GM18499 (cell line): ENCODE data around the gene PRKCSH.
"Not testable (repeated sequence)": the region's sequence is repeated elsewhere in the genome, so short reads cannot be mapped to it uniquely, and the experiment has no call there.

Experiments
- ATAC-seq: cut with Tn5 transposase; IDR thresholded peaks from one replicate; pipeline ENCODE4 v1.9.1; 2021; ENCODE audit warnings: moderate number of reproducible peaks; ENCODE audit not compliant: insufficient read depth, unreplicated experiment

The PRKCSH gene

DNA sequence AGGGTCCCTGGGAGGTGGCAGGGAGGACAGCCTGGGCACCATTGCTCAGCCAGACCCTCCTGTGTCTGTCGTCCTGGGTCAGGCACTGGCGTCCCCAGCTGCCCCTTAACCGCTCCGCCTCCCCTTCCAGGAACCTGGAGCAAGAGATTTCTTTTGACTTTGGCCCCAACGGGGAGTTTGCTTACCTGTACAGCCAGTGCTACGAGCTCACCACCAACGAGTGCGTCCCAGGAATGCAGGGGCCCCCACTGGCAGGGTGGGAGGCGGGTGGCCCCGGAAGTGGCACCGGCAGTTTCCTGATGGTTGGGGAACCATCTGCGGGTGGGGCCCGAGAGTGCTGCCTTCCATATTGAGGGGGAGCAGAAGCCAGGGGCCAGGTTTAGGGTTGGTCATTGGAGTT lies 13.0 kb downstream of the PRKCSH start:
- ATAC-seq = no peak

DNA sequence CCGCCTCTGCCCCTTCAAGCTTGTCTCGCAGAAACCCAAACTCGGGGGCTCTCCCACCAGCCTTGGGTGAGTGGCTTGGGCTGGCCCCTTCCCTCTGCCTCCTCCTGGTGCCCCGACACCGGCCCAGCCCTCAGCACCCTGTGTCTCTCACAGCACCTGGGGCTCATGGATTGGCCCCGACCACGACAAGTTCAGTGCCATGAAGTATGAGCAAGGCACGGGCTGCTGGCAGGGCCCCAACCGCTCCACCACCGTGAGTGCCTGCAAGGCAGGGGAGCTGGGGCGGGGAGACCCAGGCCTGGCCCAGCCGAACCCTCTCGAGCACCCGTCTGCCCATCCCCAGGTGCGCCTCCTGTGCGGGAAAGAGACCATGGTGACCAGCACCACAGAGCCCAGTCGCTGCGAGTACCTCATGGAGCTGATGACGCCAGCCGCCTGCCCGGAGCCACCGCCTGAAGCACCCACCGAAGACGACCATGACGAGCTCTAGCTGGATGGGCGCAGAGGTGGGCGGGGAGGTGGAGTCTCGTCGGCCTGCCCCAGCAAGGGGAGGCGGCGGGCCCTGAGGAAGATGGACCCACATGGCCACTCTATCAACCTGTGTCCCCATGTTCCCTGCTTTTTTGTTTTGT lies 13.6 kb downstream of the PRKCSH start:
- ATAC-seq = no peak

DNA sequence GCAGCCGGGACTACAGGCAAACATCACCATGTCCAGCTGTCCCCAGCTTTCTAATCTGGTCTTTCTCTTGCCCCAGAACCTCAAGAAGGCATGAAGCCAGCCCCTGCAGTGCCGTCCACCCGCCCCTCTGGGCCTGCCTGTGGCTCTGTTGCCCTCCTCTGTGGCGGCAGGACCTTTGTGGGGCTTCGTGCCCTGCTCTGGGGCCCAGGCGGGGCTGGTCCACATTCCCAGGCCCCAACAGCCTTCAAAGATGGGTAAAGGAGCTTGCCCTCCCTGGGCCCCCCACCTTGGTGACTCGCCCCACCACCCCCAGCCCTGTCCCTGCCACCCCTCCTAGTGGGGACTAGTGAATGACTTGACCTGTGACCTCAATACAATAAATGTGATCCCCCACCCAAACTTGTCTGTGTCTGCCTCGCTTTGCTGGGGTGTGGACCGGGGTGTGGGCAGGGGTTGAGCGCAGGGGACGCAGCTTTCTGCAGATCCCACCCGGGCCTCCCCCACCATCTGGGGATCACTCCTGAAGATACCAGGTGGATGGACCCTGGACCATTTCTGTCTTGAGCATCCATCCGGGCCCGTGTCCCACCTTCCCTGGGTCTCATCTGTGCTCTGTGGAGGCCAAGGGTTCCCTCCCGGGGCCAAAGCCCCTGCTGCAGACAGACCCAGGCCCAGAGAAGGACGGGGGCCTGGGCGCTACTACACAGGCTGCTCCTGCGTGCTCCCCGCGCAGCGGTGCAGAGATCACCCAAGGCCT lies 15.3 kb downstream of the PRKCSH start:
- ATAC-seq = no peak

DNA sequence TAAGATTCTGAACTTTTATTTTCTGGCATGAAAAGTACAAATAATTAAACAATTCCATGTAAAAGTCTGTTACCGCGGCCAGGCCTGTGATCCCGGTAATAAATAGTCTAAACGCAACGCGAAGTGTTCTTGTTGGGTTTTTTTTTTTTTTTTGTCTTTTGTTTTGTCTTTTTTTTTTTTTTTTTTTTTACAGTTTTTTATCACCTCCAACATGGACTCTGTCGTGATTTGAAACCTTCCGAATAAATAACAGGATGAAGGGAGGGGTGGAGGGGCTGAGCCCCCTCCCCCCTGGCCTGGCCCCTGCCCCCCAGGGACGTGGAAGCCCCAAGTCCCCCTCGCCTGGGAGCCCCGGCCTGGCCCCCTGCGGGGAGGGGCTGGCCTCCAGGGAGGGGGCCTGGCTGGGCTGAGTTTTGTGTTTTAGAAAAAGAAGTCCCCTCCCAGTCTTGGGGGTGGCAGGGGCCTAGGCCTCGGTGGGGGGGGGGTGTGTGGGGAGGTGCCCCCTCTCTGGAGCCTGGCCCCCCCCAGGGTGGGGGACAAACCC lies 16.0 kb downstream of the PRKCSH start:
- ATAC-seq = no peak

DNA sequence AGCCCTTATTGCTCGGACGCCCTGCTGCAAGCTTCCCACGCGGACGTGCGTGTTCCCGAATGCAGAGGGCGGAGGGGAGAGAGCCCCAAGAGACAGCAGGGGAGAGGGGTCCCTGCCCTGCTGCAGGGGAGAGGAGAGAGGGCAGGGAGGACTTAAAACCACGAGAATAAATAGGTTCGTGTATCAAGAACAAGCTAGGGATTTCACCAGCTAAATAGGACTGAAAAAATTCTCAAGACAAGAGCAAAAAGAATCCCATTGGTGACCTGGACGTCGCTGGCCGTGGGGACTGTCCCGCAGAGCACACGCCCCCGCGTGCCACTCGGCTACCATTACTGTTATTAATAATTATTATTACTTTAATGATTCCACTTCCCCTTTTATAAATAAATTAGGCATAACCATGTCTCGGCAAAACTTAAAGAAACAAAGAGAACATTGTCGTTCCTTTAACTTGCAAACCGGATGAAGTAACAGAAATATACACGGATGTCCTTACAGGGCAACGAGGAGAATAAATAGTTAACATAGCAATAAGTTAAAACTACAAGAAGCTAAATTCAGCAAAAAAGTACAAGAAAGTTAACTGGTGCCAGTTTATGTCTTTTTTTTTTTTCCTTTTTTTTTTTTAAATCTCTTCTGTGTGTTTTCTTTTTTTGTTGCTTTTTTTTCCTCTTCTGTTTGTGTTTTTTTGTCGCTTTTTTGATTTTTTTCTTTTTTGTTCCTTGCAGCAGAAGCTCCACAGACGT lies 16.6 kb downstream of the PRKCSH start:
- no peak for ATAC-seq

DNA sequence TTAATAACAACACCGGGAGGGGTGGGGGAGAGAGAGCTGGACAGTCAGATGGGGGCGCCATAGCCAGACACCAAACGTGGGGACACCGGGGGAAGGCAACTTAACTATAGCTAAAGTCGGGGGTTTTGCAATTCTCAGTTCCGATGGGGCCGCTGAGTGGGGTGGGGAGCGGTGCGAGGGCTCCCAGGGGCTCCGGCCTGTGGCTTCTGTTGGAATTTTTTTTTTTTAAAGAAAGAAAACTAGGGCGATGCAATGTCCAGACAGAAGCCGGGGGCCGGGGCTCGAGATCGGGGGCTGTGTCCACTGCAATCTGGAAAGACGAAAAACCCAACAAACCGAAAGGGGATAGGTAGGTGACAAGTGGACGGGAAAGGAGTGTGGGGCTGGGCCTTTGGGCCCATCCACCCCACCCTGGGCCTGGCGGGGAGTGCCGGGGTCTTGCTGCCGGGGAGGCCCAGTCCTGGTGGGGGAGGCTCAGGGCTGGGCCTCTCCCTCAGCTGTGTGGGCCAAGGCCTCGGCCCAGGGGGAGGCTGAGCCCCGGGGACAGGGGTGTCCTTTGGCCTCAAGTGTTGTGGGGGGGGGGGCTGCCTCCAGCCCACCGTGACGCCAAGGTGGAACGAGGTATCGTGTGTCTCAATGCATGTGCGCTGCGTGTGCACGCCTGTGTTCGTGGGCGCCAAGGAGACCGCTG lies 17.3 kb downstream of the PRKCSH start:
- ATAC-seq = no peak

DNA sequence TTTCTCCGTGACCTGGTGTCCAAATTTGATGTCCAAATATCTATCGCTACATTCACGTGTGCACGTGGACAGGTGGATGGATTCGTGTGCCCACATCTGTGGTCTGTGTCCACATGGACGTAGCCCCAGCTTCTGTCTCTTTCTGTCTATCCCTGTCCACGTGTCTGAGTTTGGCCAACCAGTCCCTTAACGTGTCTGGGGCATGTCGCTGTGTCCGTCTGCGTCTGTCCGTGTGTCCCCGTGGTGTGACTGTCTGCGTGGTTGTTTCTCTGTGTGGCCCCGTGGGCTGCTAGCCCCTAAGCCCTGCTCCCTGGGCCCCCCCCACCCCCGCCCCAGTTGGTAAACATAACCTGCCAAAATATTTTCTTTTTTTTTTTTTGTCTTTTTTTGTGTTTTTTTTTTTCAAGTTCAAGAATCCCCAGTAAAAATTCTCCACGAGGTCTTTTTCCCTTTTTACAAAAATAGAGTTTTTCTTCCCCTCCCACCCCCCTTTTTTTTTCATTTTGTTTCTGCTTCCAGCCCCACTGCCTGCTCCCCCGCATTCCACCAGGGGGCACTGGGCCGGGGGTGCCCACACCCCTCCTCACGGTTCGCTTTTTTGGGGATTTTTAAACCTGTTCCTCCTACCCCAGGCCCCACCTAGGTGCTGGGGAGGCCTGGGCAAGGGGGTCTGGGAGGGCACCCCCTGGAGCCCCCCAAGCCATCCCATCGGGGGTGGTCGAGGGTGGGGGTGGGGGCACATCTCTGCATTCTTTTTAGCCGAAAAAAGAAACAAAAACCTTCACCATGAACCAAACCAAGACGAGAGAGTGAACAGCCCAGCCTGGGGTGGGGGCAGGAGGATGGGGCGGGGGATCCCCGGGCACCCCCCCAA lies 18.3 kb downstream of the PRKCSH start:
- no peak for ATAC-seq

DNA sequence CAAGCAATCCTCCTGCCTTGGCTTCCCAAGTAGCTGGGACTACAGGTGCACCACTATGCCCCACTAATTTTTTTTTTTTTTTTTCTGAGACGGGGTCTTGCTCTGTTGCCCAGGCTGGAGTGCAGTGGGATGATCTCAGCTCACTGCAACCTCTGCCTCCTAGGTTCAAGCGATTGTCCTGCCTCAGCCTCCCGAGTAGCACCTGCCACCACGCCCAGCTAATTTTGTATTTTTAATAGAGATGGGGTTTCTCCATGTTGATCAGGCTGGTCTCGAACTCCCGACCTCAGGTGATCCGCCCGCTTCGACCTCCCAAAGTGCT lies 19.8 kb downstream of the PRKCSH start:
- ATAC-seq = not testable (repeated sequence)

DNA sequence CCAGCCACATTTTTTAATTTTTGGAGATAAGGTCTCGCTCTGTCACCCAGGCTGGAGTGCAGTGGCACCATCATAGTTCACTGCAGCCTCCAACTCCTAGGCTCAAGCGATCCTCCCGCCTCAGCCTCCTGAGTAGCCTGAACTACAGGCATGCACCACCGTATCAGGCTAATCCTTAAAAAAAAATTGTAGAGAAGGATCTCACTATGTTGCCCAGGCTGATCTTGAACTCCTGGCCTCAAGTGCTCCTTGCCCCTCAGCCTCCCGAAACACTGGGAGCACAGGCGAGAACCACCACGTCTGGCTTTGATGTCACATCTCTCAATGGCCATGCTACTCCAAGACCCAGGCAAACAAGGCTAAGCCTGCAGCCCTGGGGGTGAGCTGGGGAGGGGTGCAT lies 21.2 kb downstream of the PRKCSH start:
- ATAC-seq = no peak

DNA sequence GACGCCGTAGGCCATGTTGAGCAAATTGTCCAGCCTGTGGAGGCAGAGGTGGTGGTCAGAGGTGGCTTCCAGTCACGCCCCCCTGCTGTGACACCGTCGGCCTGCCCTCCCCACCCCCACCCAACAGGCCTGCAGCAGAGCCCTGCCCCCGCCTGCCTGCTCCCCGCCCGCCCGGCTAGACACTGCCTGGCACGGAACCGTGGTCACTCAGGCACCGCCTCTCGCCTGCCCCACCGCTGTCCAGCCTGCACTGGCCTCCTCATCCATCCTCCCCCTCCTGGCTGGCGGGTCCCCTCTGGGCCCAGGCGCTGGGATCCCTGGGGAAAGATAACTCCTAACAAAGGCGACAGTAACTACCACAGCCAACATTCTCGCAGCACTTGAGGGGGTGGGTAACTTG lies 21.7 kb downstream of the PRKCSH start:
- ATAC-seq = no peak

DNA sequence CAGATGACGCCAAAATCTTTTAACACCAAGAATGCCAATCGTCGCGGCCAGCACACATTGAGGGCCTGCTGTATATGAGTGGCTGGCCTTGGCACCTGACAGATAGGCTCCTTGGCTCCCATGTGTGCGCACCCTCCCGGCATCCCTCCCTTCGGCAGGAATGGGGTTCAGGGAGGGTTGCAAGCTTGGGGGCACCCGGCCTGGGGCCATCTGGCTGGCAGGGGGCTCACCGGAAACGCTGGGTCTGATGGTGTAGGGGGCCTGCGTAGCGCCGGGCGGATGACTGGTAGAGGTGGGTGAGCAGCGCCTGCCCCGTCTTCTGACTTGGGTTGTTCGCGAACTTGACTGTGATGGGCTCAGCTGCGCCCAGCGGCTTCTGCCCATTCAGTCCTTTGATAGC lies 22.4 kb downstream of the PRKCSH start:
- ATAC-seq = no peak

DNA sequence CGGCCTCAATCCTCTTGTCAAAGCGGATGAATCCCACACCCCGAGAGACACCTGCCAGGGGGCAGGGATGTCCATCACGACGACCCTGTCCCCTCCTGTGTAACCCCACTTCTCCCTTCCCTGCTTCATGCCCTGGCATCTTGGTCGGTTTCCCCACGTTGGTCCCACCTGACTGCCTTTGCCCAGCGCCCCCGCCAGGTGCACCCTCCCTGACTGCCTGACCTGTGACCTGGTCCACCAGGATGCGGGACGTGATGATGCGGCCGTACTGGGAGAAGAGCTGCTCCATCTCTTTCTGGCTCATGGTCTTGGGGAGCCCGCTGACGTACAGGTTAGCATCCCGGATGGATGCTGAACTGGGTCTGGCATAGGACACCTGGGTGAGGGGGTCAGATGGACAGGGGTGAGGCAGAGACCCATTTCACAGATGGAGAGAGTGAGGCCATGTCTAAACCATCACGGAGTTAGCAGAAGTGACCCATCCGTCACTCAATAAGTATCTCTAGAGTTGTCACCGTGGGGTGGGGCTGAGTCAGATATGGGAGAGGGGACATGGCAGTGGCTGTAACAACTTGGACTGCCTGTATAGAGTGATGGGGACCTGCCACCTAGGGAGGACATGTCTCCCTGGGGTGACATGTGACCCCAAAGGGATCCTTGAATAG lies 22.9 kb downstream of the PRKCSH start:
- ATAC-seq = no peak

DNA sequence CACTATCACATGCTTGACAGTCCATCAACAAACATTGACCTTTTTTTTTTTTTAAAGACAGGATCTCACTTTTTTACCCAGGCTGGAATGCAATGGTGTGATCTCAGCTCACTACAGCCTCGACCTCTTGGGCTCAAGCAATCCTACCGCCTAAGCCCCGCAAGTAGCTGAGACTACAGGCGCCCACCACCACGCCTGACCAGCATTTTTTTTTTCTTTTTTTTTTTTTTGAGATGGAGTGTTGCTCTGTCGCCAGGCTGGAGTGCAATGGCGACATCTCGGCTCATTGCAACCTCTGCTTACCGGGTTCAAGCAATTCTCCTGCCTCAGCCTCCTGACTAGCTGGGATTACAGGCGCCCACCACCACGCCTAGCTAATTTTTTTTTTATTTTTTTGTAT lies 23.5 kb downstream of the PRKCSH start:
- ATAC-seq = not testable (repeated sequence)

DNA sequence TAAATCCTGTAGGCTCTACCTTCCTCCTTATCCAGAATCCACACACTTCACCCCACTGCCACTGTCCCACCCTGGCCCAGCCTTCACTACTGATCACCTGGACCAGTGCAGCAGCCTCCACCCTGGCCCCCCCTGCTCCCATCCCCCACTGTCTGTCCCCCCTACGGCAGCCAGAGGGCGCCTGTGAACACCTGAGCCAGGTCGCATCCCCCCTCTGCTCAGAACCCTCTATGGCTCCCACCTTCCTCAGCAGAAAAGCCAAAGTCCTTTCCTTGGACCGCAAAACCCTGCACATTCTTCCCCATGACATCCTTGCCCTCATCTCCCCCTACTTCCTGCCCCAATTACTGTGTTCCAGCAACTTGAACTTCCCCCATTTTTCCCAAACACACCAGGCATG lies 24.8 kb downstream of the PRKCSH start:
- no peak for ATAC-seq

DNA sequence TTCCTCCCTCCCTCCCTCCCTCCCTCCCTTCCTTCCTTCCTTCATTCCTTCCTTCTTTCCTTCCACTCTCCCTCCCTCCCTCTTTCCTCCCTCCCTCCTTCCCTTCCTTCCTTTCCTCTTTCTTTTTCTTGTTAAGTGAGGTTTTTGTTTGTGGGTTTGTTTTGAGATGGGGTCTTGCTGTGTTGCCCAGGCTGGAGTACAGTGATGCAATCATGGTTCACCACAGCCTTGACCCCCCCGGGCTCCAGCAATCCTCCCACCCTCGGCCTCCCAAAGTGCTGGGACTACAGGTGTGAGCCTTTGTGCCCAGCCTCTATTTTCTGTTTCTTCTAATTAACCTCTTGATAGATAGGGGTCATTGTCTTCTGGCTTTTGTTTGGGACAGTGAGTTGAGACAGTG lies 26.0 kb downstream of the PRKCSH start:
- ATAC-seq = no peak

DNA sequence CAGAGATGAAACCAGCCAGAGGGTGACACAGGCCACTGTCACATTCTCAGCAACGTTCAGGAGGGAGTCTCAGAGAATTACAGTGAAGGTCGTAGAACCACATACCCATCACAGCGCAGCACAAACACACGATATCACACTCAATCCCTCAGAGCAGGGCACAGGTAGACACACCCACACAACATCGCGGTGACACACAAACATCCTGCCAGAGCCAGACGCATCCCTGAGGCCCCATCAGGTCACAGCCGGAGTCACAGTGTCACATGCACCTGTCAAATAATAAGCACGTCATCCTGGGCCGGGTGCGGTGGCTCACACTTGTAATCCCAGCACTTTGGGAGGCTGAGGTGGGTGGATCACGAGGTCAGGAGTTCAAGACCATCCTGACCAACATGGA lies 28.0 kb downstream of the PRKCSH start:
- ATAC-seq = no peak

DNA sequence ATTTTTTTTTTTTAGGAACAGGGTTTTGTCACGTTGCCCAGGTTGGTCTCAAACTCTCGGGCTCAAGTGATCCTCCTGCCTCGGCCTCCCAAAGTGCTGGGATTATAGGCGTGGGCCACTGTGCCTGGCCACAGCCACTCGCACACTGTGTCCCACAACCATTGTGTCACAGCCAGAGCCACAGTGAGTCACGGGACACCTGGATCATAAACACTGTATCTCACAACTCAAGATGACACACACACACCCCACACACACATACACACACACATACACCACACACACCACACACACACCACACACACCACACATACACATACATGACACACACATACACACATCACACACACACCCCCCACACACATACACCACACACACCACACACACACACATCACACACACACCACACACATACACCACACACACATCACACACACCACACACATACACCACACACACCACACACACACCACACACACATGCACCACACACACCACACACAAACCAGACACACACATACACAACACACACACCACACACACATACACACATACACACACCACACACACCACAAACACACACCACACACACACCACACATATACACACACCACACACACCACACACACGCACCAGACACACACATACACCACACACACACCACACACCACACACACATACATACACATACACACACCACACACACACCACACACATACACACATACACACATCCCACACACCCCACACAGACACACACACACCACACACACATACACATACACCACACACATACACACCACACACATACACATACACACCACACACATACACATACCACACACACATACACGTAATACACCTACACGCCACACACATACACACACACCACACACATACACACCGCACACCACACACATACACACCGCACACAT lies 29.2 kb downstream of the PRKCSH start:
- no peak for ATAC-seq

DNA sequence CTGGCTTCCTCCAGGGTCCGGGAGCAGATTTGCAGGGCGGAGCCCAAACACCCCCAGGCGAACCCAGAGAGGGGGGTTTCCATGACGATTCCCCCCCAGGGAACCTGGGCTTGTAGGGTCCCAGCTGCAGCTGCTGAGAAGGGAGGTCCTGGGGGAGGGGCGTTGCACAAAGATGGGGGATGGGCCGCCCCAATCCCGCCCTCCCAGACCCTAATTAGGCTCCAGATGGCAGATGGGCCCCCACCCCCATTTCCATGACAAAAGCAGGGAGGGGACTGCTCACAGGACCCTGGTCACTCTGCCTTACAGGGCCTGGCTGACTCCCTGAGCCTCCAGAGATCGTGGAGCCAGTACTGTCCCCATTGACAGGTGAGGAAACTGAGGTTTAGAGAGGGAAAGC lies 30.2 kb downstream of the PRKCSH start:
- ATAC-seq = no peak
